H9 (cell line): ENCODE data around the gene TCF21. TPM values are rescaled to one million over a fixed set of nuclear protein-coding genes. Genes with fewer than 3 reads are reported as not detected.

Experiments used
- DNase-seq: peaks from one replicate; pipeline ENCODE4 v3.0.0-alpha.2; 2017
- H2AFZ ChIP-seq: one replicate; pipeline ENCODE4 v1.6.1; 2013; ENCODE audit warnings: mild to moderate bottlenecking, low read length, control low read depth, moderate library complexity
- H2AK5ac ChIP-seq: 2 replicates; pipeline ENCODE4 v1.6.1; 2013; ENCODE audit warnings: low read length, control low read depth, mixed read lengths; ENCODE audit not compliant: insufficient read length
- H2BK120ac ChIP-seq: one replicate; pipeline ENCODE4 v1.6.1; 2013; ENCODE audit warnings: low read depth, mild to moderate bottlenecking, low read length, control low read depth, inconsistent platforms; ENCODE audit not compliant: poor library complexity, severe bottlenecking
- H2BK12ac ChIP-seq: 2 replicates; pipeline ENCODE4 v1.6.1; 2013; ENCODE audit warnings: low read length, control low read depth, mixed read lengths, low read depth; ENCODE audit not compliant: insufficient read length
- H2BK15ac ChIP-seq: 2 replicates; pipeline ENCODE4 v1.6.1; 2013; ENCODE audit warnings: low read depth, low read length, control low read depth
- H2BK20ac ChIP-seq: one replicate; pipeline ENCODE4 v1.6.1; 2013; ENCODE audit warnings: low read depth, mild to moderate bottlenecking, low read length, control low read depth, inconsistent platforms; ENCODE audit not compliant: poor library complexity, severe bottlenecking
- H2BK5ac ChIP-seq: 2 replicates; pipeline ENCODE4 v1.6.1; 2013; ENCODE audit warnings: low read length, control low read depth, mixed read lengths; ENCODE audit not compliant: insufficient read length
- H3K14ac ChIP-seq: 2 replicates; pipeline ENCODE4 v1.6.1; 2013; ENCODE audit warnings: low read length, control low read depth; ENCODE audit not compliant: insufficient read depth
- H3K18ac ChIP-seq: 2 replicates; pipeline ENCODE4 v1.6.1; 2013; ENCODE audit warnings: low read depth, mild to moderate bottlenecking, mixed read lengths, low read length, control low read depth; ENCODE audit not compliant: insufficient read length
- H3K23ac ChIP-seq: 2 replicates; pipeline ENCODE4 v1.6.1; 2013; ENCODE audit warnings: low read length, control low read depth, mixed read lengths, low read depth; ENCODE audit not compliant: insufficient read length
- H3K23me2 ChIP-seq: 2 replicates; pipeline ENCODE4 v1.6.1; 2013; ENCODE audit warnings: low read depth, mild to moderate bottlenecking, mixed read lengths, low read length, control low read depth; ENCODE audit not compliant: insufficient read length, poor library complexity, severe bottlenecking
- H3K27ac ChIP-seq: 2 replicates; pipeline ENCODE4 v1.5.1; 2013; ENCODE audit warnings: low read length, control low read depth, mixed read lengths, low read depth; ENCODE audit not compliant: insufficient read length
- H3K27me3 ChIP-seq: 2 replicates; pipeline ENCODE4 v1.6.1; 2013; ENCODE audit warnings: low read length, control low read depth, inconsistent platforms; ENCODE audit not compliant: insufficient read depth
- H3K4ac ChIP-seq: 2 replicates; pipeline ENCODE4 v1.6.1; 2013; ENCODE audit warnings: low read depth, mild to moderate bottlenecking, control low read depth, inconsistent platforms, low read length, moderate library complexity
- H3K4me1 ChIP-seq: 2 replicates; pipeline ENCODE4 v1.6.1; 2013; ENCODE audit warnings: low read length, control low read depth, inconsistent platforms; ENCODE audit not compliant: insufficient read depth
- H3K4me2 ChIP-seq: 2 replicates; pipeline ENCODE4 v1.6.1; 2013; ENCODE audit warnings: low read length, control low read depth, mixed read lengths; ENCODE audit not compliant: insufficient read length, insufficient read depth
- H3K56ac ChIP-seq: 2 replicates; pipeline ENCODE4 v1.6.1; 2013; ENCODE audit warnings: low read depth, mild to moderate bottlenecking, mixed read lengths, low read length, control low read depth; ENCODE audit not compliant: insufficient read length
- H3K79me1 ChIP-seq: 2 replicates; pipeline ENCODE4 v1.6.1; 2013; ENCODE audit warnings: low read depth, mild to moderate bottlenecking, moderate library complexity, low read length, control low read depth, inconsistent platforms; ENCODE audit not compliant: insufficient read depth, poor library complexity, severe bottlenecking
- H3K79me2 ChIP-seq: 2 replicates; pipeline ENCODE4 v1.6.1; 2013; ENCODE audit warnings: low read length, control low read depth, inconsistent platforms; ENCODE audit not compliant: insufficient read depth
- H3K9ac ChIP-seq: 2 replicates; pipeline ENCODE4 v1.6.1; 2013; ENCODE audit warnings: low read length, control low read depth, mixed read lengths; ENCODE audit not compliant: insufficient read length; ENCODE audit errors: extremely low read depth
- H3K9me3 ChIP-seq: one replicate; pipeline ENCODE4 v1.6.1; 2013; ENCODE audit warnings: low read depth, low read length, inconsistent platforms; ENCODE audit not compliant: control insufficient read depth
- H3T11ph ChIP-seq: one replicate; pipeline ENCODE4 v1.6.1; 2013; ENCODE audit warnings: mild to moderate bottlenecking, low read length, control low read depth, inconsistent platforms
- H4K20me1 ChIP-seq: one replicate; pipeline ENCODE4 v1.6.1; 2013; ENCODE audit not compliant: control insufficient read depth, insufficient read length, insufficient read depth
- H4K5ac ChIP-seq: 2 replicates; pipeline ENCODE4 v1.6.1; 2013; ENCODE audit warnings: low read depth, mild to moderate bottlenecking, mixed read lengths, low read length, control low read depth; ENCODE audit not compliant: insufficient read length
- H4K8ac ChIP-seq: replicated peaks from 2 replicates; pipeline ENCODE4 v1.6.1; 2013; ENCODE audit warnings: low read length, control low read depth, mixed read lengths, low read depth; ENCODE audit not compliant: insufficient read length
- H4K91ac ChIP-seq: 2 replicates; pipeline ENCODE4 v1.6.1; 2013; ENCODE audit warnings: low read depth, mild to moderate bottlenecking, moderate library complexity, mixed read lengths, low read length, control low read depth; ENCODE audit not compliant: insufficient read length
- H3K27ac Mint-ChIP-seq, 3 experiments: 2 replicates in 2 of 3; 3 replicates in 1 of 3; pipeline ENCODE4 v1.8.0; 2020 to 2021; ENCODE audit warnings: mixed read lengths in 3 of 3, mild to moderate bottlenecking in 1 of 3, moderate library complexity in 1 of 3
- H3K27me3 Mint-ChIP-seq: 2 replicates; pipeline ENCODE4 v1.8.0; 2021; ENCODE audit warnings: low read depth, mild to moderate bottlenecking, moderate library complexity, mixed read lengths
- H3K36me3 Mint-ChIP-seq, 3 experiments: 2 replicates in 2 of 3; 3 replicates in 1 of 3; pipeline ENCODE4 v1.8.0; 2020 to 2021; ENCODE audit warnings: low read depth in 3 of 3, mixed read lengths in 3 of 3; ENCODE audit not compliant: insufficient read depth in 1 of 3
- H3K4me1 Mint-ChIP-seq, 2 experiments: 2 replicates each; pipeline ENCODE4 v1.8.0; 2020; ENCODE audit warnings: mixed read lengths in 2 of 2
- H3K4me3 Mint-ChIP-seq, 2 experiments: 2 replicates in 1 of 2; 3 replicates in 1 of 2; pipeline ENCODE4 v1.8.0; 2020 to 2021; ENCODE audit warnings: mild to moderate bottlenecking in 2 of 2, mixed read lengths in 2 of 2, moderate library complexity in 1 of 2
- H3K9me3 Mint-ChIP-seq, 2 experiments: 2 replicates in 1 of 2; 3 replicates in 1 of 2; pipeline ENCODE4 v1.8.0; 2020; ENCODE audit warnings: mild to moderate bottlenecking in 2 of 2, mixed read lengths in 2 of 2, moderate library complexity in 1 of 2
- CTCF ChIP-seq: fragments of 200-600 bp; sonication (generic); conservative IDR thresholded peaks from 3 replicates; pipeline ENCODE4 v1.8.0; 2021; ENCODE audit warnings: antibody characterized with exemption, mild to moderate bottlenecking
- WGBS: extraction: QIAGEN DNeasy Blood & Tissue Kit; methylation state at CpG from one replicate; pipeline ENCODE4 v1.1.7; 2013; ENCODE audit warnings: missing lambda C conversion rate, low lambda C conversion rate, mixed read lengths; ENCODE audit not compliant: insufficient read length; ENCODE audit errors: extremely low coverage; 5-methylcytosine and 5-hydroxymethylcytosine counted together
- total RNA-seq: library from RNA; stranded (reverse); gene quantifications from 2 replicates; pipeline ENCODE4 v1.2.1, GENCODE V29; 2021

The TCF21 gene
- total RNA-seq, 1 experiment from 2014 or later, result not detected

- H2AK5ac ChIP-seq, result no peak overlapping the region
- no peak overlapping the region for H3K18ac ChIP-seq
- Mint-ChIP-seq H3K4me3 (peak overlapping the region; percentile 65 to 93), H3K36me3 (0 out of 7 replicates have a peak, but pooled peaks cover 0 to 4% (median 0%) of the 10 kb centered on the region in 3 experiments), H3K4me1 (peaks cover 21 to 31% of the 10 kb centered on the region in 2 experiments), H3K9me3 (peaks cover 0 to 3% of the 10 kb centered on the region in 2 experiments; a peak in 3 of 5 replicates), H3K27me3 (peaks cover 52% of the 10 kb centered on the region), H3K27ac (peak overlapping the region in 1 of 3 experiments; percentile 70; a peak in 1 of 7 replicates)
- no peak overlapping the region for H3K56ac ChIP-seq
- H3K9ac ChIP-seq, result no peak overlapping the region
- H2AFZ ChIP-seq, result no peak overlapping the region
- H3K79me2 ChIP-seq, result no peaks in the 10 kb centered on the region
- peaks cover 11% of the 10 kb centered on the region; the same call in 1 of the 2 replicates for H3K27me3 ChIP-seq
- H2BK5ac ChIP-seq, result no peak overlapping the region
- H3K4ac ChIP-seq, result no peak overlapping the region
- H4K91ac ChIP-seq, result no peak overlapping the region
- TF ChIP-seq CTCF, result 0 out of 3 replicates have a peak, but pooled peaks have one; percentile 12
- H3K23ac ChIP-seq, result no peak overlapping the region
- H3K9me3 ChIP-seq, result no peaks in the 10 kb centered on the region
- H2BK20ac ChIP-seq, result no peak overlapping the region
- H3K4me2 ChIP-seq, result peak overlapping the region; percentile 92
- no peak overlapping the region for H3K14ac ChIP-seq
- H3T11ph ChIP-seq, result no peak overlapping the region
- no peak overlapping the region for H2BK12ac ChIP-seq
- peaks cover 12% of the 10 kb centered on the region for H3K23me2 ChIP-seq
- no peak overlapping the region for H2BK15ac ChIP-seq
- whole genome bisulfite sequencing, result no CpG with 5 or more reads among the region's 40 CpGs
- no peak overlapping the region for H2BK120ac ChIP-seq
- H4K5ac ChIP-seq, result no peak overlapping the region
- no peak overlapping the region for H3K27ac ChIP-seq
- no peaks in the 10 kb centered on the region for H4K20me1 ChIP-seq
- no peaks in the 10 kb centered on the region for H3K79me1 ChIP-seq
- DNase-seq, result peak; percentile 60
- no peaks in the 10 kb centered on the region for H3K4me1 ChIP-seq
- H4K8ac ChIP-seq, result no peak overlapping the region
Measured at GRCh38 chr6:133854364-133855275, 34.3 kb upstream of the TCF21 start.
